Activated T-cell treated with anti-CD3 and anti-CD28 coated beads, Interleukin-2, amount 50 U/mL, for 4 hours (primary cell): Measurements from ENCODE around the gene LARP1B. TPM values are rescaled to one million over a fixed set of nuclear protein-coding genes. Genes with fewer than 3 reads are reported as not detected.
"Not testable (repeated sequence)": the region's sequence is repeated elsewhere in the genome, so short reads cannot be mapped to it uniquely, and the experiment has no call there.

ENCODE experiments used
- ATAC-seq, 2 donors: fragments of 200-7000 bp; cut with Tn5 transposase; one replicate each; pipeline ENCODE4 v1.10.0; 2021
- DNase-seq: peaks from one replicate; pipeline ENCODE4 v3.0.0-alpha.2; 2020
- H3K27me3 Mint-ChIP-seq: one replicate; pipeline ENCODE4 v1.8.0; 2021; ENCODE audit warnings: low read depth, mixed read lengths
- H3K36me3 Mint-ChIP-seq: one replicate; pipeline ENCODE4 v1.8.0; 2022; ENCODE audit warnings: mixed read lengths; ENCODE audit not compliant: insufficient read depth
- H3K4me1 Mint-ChIP-seq: one replicate; pipeline ENCODE4 v1.8.0; 2021; ENCODE audit warnings: low read depth, mixed read lengths
- H3K4me3 Mint-ChIP-seq: one replicate; pipeline ENCODE4 v1.8.0; 2021; ENCODE audit warnings: mild to moderate bottlenecking, moderate library complexity, mixed read lengths
- H3K9me3 Mint-ChIP-seq: one replicate; pipeline ENCODE4 v1.8.0; 2021; ENCODE audit warnings: mixed read lengths
- total RNA-seq, 3 donors: library from RNA; stranded (reverse); gene quantifications; one replicate each; pipeline ENCODE4 v1.2.1, GENCODE V29; 2021

Gene LARP1B
- total RNA-seq, 3 donors from 2014 or later = 26.3 to 29.6 (median 29.4) TPM

DNA sequence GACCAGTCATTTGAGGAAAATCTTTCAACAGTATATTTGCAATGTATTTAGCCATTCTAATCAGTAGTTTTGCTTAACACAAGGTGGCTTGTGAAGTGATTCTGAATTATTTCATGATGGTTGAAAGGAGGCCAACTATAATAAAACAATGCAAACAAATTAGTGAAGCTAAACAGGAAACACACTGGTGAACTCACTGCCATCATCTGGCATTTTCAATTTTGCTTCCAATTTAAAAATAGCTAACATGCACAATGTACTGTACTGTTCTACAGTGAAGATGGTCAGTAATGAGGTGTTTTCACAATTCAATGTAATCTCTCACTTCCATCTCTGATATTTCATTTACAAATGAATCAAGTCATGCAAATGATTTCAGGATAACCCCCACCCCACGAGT, 195.4 kb downstream of the LARP1B start:
- no peaks in the 10 kb centered on the region for H3K36me3 Mint-ChIP-seq

DNA sequence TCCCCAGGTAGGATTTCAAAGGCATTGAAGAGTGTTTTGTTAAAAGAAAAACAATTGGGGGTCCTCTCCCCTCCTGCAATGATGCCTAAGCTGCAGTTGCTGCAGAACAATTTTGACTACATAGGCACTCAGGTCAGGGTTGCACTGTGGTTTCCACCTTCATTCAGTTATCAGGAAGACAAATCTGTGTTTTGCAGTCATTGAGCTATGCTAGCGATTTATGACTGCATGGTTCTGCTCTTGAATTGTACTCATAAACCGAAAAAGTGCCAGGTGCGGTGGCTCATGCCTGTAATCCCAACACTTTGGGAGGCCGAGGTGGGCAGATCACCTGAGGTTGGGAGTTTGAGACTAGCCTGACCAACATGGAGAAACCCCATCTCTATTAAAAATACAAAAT, 197.1 kb downstream of the LARP1B start:
- not testable (repeated sequence) for H3K9me3 Mint-ChIP-seq, H3K36me3 Mint-ChIP-seq, ATAC-seq, DNase-seq, H3K4me3 Mint-ChIP-seq, H3K4me1 Mint-ChIP-seq
- H3K27me3 Mint-ChIP-seq = peaks cover 15% of the 10 kb centered on the region

More for the DNA sequence above, 195.4 kb downstream of the LARP1B start:
- no peak for DNase-seq
- H3K4me1 Mint-ChIP-seq = no peaks in the 10 kb centered on the region
- no peaks in the 10 kb centered on the region for H3K9me3 Mint-ChIP-seq
- H3K4me3 Mint-ChIP-seq = no peak overlapping the region
- H3K27me3 Mint-ChIP-seq = peaks cover 26% of the 10 kb centered on the region
- ATAC-seq = no peak

DNA sequence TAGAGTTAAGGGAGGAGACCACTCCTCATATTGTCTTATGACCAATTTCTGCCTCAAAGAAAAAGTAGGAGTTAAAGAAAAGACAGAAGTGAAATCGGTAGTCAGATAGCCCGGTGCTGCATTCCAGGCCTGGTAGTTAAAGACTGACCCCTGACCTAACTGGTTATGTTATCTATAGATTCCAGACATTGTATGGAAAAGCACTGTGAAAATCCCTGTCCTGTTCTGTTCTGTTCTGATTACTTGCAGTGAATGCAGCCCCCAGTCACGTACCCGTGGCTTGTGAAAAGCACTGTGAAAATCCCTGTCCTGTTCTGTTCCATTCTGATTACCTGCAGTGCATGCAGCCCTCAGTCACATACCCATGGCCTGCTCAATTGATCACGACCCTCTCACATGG, 198.8 kb downstream of the LARP1B start:
- not testable (repeated sequence) for H3K4me1 Mint-ChIP-seq, H3K27me3 Mint-ChIP-seq, H3K4me3 Mint-ChIP-seq, H3K36me3 Mint-ChIP-seq, DNase-seq, ATAC-seq
- peaks cover 11% of the 10 kb centered on the region for H3K9me3 Mint-ChIP-seq

Other genes starting within 250 kb of the LARP1B start
- gene PLK4, start 180.4 kb upstream of the LARP1B start, total RNA-seq = 10 to 100 TPM; 14.1 to 19.5 (median 16.6) TPM
- 10 to 100 TPM; 13.7 to 19.6 (median 15.9) TPM for gene MFSD8, start 96.1 kb upstream of the LARP1B start, total RNA-seq
- gene ABHD18, start 95.9 kb upstream of the LARP1B start, total RNA-seq = 10 to 100 TPM in 1 of 3 donors, 1 to 10 TPM in 2; 8.9 to 12.1 (median 9.6) TPM
- gene PGRMC2, start 226.5 kb downstream of the LARP1B start, total RNA-seq = 10 to 100 TPM; 31.3 to 35.5 (median 32.9) TPM